Breast epithelium (tissue), 3 donors: ENCODE results near the gene ATP5PB.

ENCODE experiments used
- CTCF ChIP-seq, 3 donors: fragments of 450-650 bp; IDR thresholded peaks; one replicate each; pipeline ENCODE4 v1.5.1; 2016 to 2017; ENCODE audit warnings: antibody characterized with exemption in 3 of 3, mild to moderate bottlenecking in 3 of 3, moderate library complexity in 3 of 3
- POLR2AphosphoS5 ChIP-seq, 3 donors: sonication (generic); formaldehyde crosslinking; IDR thresholded peaks; one replicate each; pipeline ENCODE4 v1.6.1; 2017; ENCODE audit warnings: antibody characterized with exemption in 3 of 3

GRCh38 chr1:111471012-111471411 is 21.7 kb downstream of the ATP5PB start:
- TF ChIP-seq CTCF (IDR thresholded peaks at IDR 0.05) (no peak), POLR2AphosphoS5 (IDR thresholded peaks at IDR 0.05) (no peak)
